GM19468 (cell line): ENCODE data around the gene PKMYT1.
"Not testable (repeated sequence)": the region's sequence is repeated elsewhere in the genome, so short reads cannot be mapped to it uniquely, and the experiment has no call there.

Experiments
- ATAC-seq: cut with Tn5 transposase; IDR thresholded peaks from one replicate; pipeline ENCODE4 v1.9.1; 2021; ENCODE audit warnings: mild to moderate bottlenecking, moderate library complexity, moderate number of reproducible peaks; ENCODE audit not compliant: unreplicated experiment; ENCODE audit errors: extremely low read depth

The PKMYT1 gene

DNA sequence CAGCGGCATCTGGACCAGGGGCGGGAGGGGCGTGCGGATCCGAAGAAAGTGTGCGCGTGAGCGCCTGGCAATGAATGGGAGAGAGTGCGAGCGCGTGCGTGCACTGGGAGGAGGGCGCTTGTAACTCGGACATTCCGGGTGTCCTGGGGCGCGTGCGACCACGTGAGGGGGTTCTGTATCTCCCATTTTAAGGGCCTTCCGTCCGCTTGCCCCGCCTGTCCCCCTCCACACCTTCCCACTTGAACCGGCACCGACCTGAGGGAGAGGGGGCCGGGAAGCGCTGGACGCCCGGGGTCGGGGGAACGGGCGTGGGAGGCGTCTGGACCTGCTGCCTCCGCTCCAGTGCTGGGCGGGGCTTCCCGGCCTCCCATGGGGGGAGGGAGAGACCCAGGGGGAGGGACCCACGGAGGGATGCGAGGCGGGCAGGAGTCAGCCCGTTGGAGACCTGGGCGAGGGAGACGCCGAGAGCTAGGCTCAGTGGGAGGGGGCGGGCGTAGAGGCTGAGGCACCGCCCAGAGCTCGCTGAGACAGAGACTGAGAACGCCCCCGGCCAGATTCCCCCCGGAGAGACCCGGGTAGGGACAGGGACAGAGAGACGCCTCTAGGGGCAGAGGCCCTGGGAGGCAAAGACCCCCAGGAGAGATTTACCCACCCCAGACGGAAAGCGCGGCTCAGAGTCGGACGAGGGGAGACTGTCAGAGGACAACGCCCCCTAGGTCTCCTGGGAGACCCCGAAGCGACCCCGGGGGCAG, 16.3 kb downstream of the PKMYT1 start, which contains the start of gene KREMEN2:
Gene KREMEN2, plus strand, starts transcription at position 553 of the 752 bp plus-strand sequence. CDS start 246 bp downstream, outside the sequence.
- ATAC-seq: no peak

DNA sequence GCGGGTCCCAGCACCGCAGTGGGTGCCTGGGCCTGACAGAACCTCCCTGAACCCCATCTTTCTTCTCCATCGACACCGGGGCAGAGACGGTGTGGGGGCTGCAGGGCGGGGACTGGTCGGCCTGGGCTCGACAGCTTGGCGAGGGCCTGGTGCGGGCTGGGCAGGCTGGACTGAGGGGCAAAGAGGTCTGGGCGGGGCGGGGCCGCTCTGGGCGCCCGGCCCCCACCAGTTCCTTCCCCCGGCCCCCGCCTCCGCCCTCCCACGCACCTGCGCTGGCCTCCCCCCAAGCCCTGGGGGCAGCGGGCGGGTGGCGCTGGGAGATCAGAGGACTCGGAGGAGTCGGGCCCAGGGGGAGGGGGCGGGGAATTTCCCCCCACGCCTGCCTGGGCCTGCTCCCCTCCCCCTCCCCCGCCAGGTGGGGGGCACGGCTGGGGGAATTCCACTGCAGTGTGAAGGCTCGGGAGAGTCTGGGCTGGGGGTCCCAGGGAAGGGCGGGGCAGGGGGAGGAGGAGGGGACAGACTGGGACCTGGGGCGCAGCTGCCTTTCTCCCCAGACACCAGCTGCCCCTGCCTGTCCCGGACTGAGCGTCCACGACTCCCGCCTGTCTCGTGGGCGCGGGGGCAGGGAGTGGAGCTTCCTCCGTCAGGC, 17.0 kb downstream of the PKMYT1 start:
- no peak for ATAC-seq

DNA sequence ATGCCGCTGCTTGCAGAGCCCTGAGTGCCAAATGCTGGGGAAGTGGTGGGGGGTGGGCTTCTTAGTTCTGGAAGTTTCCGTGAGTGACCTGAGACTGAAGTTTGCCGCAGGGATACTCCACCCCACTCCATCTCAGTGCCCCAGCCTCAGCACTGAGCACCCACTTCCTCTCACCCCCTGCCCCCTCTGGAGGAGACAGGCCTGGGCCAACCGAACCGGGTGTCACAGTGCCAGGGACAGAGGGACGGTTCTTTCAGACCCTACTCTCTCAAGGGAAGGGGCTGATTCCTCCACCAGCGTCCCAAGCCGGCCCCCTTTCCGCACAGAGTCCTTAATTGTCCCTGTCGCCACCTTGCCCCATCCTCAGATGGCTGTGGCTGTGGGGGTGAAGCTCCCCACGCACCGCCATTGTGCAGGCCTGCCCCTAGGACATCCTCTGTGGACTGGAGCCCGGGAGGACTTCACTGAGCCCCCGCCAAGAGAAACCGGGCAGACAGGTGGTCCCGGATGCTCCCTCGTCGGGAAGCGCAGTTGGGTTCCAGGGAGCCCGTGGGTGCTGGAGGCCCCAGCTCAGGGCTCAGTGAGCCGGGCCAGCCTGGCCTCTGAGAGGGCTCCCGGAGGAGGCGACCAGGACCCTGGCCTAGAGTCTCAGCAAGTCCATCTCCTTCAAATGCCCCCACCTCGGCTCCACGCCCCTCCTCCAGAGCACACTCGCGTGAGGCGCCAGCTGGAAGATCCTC, 17.7 kb downstream of the PKMYT1 start:
- ATAC-seq: no peak

DNA sequence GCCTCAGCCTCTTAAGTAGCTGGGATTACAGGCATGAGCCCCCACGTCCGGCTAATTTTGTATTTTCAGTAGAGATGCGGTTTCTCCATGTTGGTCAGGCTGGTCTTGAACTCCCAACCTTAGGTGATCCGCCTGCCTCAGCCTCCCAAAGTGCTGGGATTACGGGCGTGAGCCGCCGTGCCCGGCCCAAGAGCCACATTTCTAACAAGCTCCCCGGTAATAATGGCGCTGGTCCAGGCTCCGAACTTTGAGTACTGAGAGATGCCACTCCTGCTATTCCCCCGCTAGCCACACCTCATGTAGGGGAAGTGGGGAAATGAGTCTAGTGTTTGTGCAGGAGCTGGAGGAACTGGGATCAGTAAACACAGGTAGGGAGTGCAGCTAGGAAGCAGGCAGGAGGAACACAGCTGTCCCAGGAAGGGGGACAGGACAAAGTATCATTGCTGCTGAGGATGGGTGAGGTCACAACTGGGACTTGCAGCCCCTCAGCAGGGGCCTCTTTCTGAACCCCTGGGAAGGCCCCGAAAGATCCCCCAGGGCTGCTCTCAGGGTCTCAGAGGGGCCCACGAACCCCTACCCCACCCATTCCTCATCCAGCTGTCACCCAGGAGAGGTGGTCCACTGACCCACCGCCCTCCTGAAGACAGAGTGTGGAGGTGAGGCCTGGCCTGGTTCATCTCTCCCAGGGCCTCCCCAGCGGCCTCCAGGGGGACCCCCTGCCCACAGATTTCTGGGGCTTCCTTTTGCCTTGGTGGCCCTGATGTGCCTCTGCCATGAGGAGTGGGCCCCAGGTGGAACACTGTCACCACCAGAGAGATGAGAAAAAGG, 19.8 kb downstream of the PKMYT1 start:
- no peak for ATAC-seq

DNA sequence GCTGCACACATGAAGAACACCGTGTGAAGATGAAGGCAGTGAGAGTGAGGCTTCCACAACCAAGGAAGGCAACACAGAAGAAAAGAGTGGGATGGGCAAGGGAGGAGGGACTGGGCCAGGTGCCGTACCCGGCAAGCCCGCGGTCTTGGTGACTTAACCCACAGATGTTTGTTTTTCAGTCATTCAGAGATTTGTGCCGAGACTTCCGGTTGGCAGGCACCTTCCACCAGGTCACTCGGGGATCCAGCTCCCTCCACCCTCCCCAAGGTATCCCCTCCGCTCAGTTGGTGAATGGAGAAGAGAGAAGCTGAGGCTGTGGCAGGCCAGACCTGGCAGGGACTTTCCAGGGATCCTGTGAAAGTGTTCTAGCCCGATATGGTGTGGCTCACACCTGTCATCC, 21.0 kb downstream of the PKMYT1 start:
- ATAC-seq: no peak

DNA sequence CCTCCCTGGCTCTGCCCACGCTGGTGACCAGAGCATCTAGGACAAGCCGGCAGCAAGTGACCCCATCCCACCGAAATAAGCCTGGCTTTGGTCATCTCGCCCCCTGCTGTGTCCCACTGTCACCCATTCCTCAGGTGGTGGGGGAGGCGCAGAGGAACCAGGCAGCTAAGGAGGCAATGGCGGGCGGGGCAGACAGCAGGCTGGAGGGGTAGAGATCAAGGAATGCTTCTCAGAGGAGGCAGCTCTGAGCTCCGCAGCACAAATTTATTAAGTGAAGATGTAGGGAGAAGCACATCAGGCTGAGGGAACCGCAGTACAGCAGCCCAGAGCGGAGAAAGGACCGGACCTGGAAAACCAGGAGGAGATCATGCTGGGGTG, 23.7 kb downstream of the PKMYT1 start:
- no peak for ATAC-seq

DNA sequence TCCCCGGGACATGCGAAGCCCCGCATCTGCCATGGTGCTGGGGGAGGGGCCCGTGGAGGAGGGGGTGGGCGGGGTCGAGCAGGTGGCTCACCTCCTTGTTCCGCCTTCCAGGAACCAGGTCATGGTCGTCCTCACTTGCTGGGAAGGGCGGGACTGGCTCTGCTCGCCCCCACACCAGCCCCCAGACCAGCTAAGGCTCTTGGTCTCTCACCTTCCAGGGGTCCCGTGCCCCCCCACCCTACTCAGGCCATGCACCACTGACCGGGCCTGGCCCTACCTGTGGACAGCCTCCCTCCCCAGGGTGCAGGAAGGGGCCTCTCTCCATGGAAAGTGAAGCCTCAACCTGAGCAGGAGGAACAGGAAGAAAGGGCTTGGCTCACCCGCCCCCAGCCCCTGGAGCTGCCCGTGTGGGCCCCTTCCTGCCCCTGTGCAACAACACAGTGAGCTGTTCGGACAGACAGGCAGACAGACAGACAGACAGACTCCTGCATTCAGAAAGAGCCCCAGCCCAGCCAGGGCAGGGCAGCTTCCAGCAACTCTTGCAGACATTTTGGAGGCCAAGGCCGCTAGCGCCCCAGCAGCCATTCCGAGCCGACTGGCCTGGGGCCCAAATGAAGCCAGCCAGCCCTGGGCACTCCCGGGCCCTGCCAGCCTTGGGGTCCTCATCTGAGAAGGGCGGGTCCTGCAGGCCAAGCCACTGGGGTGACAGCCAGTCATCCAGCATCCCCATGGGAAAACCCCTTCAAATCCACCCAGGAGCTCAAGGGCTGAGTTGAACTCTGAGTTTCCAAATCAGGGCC, 24.3 kb downstream of the PKMYT1 start:
- no peak for ATAC-seq

DNA sequence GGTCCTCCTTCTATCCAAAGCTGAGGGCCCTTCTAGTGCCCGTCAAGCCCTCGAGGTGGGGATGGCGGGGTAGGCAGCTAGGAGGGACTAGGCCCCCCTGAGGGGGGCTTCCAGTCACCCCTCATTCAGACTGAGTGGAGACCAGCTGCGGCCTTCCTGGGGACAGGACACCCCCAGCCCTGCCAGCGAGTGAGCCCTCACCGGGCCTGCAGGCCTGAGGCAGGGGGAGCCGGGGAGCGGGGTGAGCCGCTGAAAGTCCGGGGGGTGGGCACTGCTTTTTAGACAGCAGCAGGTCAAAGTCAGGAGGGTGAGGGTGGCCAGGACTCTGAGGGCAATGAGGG, 24.8 kb downstream of the PKMYT1 start:
- no peak for ATAC-seq

DNA sequence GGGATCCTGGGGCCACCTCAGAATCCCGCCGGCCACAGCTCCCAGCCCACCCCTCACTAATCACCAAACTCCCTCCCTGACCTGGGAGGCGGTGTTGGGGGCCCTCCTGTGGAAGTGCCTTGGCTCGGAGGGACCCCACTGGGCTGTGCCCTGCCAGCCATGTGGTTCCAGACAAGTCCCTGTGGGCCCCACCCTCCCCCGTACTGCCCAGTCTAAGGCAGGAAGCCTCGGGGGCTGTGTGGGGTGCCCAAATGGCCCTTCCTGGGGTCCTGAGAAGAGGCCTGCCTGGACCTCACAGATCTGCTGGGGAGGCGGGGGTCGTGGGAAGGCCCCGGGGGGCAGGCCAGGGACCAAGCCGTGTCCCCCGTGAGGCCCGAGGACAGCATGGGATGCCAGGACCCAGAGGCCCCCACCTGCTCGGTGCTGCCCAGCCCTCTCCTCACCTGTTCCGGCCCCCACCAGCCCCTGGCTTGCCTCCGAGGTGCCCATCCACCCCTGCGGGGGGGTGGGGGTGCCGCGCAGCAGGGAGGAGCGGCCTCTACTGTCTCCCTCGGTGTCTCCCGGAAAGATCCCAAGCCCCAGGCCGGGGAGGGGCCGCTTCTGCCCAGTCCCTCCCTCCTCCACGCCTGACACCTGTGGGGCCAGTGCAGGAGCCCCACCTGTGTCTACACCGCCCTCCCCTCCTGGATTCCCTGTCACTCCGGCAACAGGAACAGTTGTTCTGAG, 25.4 kb downstream of the PKMYT1 start:
- no peak for ATAC-seq

DNA sequence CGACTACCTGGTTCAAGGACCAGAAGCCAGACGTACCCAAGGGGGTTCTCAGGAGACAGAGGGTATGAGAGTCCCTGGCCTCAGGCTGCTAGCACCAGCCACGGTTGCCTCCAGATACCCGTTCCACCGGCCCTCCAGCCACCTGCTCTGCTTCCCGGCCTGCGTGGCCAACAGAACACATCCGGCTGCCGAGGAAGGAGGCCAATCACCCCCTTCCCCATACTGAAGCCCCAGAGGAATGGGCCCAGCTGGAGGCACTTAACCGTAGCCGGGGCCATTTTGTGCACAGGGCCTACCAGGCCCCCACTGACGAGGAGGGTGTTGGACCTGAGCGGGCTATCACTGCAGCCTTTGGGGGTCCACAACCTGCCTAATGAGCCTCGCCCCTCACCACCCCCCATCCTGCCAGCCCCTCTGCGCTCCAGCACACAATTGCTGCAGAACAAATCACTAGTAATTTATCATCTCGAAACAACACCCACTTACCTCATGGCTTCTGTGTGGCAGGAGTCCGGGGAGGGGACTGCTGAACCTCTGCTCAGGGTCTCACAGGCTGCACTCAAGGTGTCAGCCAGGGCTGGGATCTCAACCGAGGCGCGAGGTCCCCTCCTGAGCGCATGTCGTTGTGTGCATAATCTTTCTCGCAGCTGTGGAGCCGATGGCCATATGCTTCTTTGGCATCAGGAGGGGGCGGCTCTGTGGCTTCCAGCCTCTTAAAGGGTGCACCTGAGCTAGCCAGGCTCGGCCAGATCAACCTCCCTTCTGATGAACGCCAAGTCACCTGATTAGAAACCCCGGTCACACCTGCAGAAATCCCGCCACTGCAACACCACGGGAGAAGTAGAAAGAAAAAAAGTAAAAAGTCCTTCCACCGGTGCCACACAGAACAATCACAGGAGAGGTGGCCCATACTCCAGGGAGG, 26.3 kb downstream of the PKMYT1 start:
- no peak for ATAC-seq

DNA sequence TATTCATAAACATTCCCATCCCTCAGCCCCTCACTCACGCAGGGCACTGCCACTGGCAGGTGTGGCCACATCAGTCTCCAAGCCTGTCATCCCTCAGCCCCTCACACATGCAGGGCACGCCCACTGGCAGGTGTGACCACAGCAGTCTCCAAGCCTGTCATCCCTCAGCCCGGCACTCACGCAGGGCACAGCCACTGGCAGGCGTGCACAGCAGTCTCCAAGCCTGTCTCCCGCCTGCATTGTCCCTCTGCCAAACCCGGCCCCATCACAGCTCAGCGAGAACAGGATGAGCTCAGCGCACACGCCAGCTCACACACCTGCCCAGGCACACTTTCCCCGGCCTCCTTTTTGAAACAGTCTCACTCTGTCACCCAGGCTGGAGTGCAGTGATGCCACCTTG, 27.6 kb downstream of the PKMYT1 start:
- no peak for ATAC-seq

DNA sequence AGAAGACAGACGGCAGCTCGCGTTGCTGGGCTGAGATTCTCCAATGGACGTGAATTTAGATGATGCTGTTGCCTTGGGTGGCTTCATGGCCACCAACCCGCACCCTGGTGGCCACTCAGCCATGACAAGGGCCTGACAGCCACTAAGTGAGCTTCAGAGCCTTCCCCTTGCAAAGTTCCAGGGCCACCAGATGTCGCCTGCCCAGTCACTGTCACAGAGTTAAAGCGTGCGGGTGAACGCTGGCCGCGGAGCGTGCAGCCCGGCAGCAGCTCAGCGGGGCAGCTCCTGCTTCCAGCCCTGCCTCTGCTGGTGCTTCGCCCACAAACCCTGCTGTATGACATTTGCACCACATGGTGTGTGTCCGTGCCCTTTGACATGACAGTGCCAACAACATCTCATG, 29.5 kb downstream of the PKMYT1 start:
- no peak for ATAC-seq

DNA sequence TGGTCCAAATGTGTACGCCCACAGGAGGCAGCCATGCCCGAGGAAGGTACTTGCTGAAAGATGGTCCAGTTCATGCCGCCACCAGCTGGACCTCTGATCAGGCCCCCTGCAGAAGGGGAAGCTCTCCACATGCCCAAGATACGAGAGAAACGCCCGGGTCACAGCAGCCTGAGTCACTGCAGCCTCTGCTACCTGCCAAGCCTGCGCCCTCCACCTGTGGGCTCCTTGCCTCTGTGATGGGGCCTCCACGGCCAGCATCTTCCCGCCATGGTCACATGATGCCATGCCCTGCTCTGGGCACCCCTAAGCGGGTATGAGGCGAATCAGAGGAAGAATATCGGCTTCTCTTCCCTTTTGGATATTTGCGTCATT, 29.9 kb downstream of the PKMYT1 start:
- ATAC-seq: no peak

DNA sequence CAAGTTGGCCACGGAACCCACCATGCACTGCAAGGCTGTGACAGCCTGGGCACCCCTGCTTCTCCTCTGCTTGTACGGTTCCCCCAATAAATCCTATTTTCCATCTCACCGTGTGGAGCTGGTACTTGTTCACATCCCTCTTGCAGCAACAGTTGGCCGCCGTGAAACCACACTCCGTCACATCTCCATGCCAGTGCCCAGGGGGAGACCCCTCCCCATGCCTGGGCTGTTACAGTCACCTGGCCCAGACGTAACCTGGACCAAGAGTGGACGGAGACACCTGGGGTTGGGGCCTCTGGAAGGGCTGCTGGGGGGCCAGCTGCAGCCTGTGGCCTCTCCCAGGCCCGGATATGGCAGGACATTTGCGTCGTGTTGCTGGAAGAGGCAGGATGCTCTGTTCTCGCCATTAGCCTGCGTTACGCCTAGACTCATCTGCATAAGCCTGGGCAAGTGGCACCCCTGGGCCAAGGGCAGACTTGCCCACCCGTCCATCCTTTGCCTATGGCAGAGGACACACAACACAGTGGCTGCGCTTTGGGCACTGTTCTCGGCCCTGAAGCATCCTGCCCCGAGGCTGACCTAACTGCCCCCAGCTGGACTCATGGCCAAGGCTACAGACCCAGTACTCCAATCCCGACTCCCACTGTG, 30.4 kb downstream of the PKMYT1 start:
- no peak for ATAC-seq

DNA sequence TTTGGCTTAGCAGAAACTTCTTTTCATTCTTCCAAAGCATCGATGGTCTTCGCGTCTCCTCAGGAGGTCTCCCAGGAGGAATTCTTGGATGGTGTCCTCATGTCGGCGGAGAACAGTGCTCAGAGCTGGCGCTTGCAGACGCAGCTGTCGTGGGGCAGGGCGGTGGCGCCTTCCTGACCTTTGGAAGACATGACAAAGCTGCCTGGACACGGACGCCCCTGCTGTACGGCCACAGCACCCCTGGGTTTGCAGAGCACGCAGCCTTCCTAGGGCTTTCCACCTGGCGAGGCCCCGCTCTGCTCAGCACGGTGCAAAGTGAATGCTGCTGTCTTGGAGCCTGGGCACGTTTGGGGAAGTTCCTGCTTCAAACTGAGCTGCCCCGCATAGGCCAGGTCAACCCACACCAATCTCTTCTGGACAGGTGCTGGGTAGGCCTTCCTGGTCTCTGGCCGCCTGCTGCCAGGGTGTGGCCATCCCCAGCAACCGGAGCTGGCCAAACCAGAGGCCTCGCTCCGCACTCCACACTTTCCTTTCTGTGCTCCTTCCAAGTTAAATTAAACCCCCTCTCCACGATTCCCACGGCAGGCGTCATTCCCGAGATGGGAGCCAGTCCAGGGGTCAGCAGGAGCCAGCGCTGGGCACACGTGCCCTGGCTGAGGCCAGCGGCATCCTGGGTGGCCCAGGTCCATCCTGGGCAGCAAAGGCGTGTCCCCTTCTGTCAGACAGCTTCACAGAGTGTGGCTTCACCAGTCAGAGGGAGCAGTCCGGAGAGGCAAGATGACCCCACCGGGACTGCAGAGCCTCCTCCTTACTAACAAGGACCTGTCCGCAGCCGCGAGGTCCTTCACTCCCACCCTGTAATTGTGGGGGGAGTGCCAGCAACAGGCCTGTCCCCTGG, 31.2 kb downstream of the PKMYT1 start:
- no peak for ATAC-seq

DNA sequence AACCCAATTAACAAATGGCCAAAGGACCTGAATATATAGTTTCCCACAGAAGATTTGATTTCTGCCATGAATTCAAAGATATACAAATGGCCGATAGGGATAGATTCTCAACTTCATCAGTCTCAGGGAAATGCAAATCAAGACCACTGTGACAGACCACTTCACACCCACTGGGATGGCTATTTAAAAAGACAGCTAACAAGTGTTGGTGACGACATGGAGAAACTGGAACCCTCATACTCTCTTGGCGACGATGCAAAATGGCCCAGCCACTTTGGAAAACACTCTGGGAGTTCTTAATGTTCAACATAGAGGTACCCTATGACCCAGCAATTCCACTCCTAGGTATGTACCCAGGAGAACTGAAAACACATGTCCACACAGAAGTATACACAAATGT, 33.6 kb downstream of the PKMYT1 start:
- no peak for ATAC-seq

DNA sequence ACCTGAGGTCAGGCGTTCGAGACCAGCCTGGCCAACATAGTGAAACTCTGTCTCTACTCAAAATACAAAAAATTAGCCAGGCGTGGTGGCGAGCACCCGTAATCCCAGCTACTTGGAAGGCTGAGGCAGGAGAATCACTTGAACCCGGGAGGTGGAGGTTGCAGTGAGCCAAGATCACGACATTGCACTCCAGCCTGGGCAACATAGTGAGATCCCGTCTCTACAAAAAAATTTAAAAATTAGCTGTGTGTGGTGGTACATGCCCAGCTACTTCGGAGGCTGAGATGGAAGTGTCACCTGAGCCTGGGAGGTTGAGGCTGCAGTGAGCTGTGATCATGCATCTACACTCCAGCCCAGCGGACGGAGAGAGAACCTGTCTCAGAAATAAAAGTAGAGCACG, 36.5 kb downstream of the PKMYT1 start:
- not testable (repeated sequence) for ATAC-seq
